ENCODE data around the gene ZNF341.

- no peak for TF ChIP-seq CTCF (IDR thresholded peaks at IDR 0.05)
- TF ChIP-seq POLR2AphosphoS5 (IDR thresholded peaks at IDR 0.05) = no peak
Measured at GRCh38 chr20:33829636-33830035, 97.8 kb downstream of the ZNF341 start.
